Measurements from ENCODE around the gene B4GALT1.
A peak's percentile ranks its signal among the peaks of the same experiment; 100 is the strongest.

DNA sequence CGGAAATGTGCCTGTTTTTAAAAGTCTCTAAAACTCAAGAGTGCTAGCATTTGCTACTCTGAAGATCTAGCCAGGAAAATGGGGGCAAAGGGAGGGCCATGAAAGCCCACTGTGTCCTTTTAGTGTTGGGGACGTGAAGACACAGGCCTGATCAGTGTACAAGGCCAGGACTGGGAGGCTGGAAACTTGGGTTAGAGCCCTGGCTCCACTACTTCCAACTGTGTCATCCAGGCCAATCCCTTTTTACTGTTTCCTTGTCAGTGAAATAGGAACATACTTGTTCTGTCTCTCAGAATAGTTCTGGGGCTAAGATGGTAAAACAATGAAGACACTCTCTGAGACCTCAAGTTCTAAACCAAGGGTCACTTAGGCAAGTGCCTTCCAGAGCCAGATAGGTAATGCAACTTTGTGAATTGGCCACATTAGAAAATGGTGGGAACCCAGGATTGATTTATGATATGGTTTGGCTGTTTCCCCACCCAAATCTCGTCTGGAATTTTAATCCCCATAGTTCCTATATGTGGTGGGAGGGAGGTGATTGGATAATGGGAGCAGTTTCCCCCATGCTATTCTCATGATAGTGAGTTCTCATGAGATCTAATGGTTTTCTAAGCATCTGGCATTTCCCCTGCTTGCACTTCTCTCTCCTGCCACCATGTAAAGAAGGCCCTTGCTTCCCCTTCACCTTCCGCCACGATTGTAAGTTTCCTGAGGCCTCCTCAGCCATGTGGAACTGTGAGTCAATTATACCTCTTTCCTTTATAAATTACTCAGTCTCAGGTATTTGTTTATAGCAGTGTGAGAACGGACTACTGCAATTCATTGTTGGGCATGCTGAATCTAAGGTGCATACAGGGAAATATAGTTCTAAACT is 30.4 kb upstream of the B4GALT1 start:
- TF ChIP-seq, protein P1, sequence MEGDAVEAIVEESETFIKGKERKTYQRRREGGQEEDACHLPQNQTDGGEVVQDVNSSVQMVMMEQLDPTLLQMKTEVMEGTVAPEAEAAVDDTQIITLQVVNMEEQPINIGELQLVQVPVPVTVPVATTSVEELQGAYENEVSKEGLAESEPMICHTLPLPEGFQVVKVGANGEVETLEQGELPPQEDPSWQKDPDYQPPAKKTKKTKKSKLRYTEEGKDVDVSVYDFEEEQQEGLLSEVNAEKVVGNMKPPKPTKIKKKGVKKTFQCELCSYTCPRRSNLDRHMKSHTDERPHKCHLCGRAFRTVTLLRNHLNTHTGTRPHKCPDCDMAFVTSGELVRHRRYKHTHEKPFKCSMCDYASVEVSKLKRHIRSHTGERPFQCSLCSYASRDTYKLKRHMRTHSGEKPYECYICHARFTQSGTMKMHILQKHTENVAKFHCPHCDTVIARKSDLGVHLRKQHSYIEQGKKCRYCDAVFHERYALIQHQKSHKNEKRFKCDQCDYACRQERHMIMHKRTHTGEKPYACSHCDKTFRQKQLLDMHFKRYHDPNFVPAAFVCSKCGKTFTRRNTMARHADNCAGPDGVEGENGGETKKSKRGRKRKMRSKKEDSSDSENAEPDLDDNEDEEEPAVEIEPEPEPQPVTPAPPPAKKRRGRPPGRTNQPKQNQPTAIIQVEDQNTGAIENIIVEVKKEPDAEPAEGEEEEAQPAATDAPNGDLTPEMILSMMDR (IDR thresholded peaks at IDR 0.05), result peak in 2 of 4 experiments; percentile 27 to 44
- TF ChIP-seq POLR2AphosphoS5 (IDR thresholded peaks at IDR 0.05) (peak; percentile 10 to 54 (median 38)), EP300 (IDR thresholded peaks at IDR 0.05) (no peak)

All from sigmoid colon (tissue), 4 donors.